Loucy (cell line): ENCODE results near the gene MCC.

Experiments
- H2AFZ ChIP-seq: fragments of 200-600 bp; sonication (generic); 2 replicates; pipeline ENCODE4 v1.6.0; 2016; ENCODE audit warnings: antibody characterized with exemption, mild to moderate bottlenecking, low read length, moderate library complexity
- H3F3A ChIP-seq: fragments of 200-600 bp; 2 replicates; pipeline ENCODE4 v1.6.0; 2016; ENCODE audit warnings: antibody characterized with exemption, low read depth, mild to moderate bottlenecking
- H3K27me3 ChIP-seq: fragments of 200-600 bp; sonication (generic); 2 replicates; pipeline ENCODE4 v1.6.1; 2014; ENCODE audit warnings: low read length, mild to moderate bottlenecking; ENCODE audit not compliant: insufficient read depth, poor library complexity, severe bottlenecking
- H3K36me3 ChIP-seq: fragments of 200-600 bp; sonication (generic); 2 replicates; pipeline ENCODE4 v1.6.1; 2016; ENCODE audit warnings: low read length; ENCODE audit not compliant: insufficient read depth
- H3K4me1 ChIP-seq: fragments of 200-600 bp; sonication (generic); 2 replicates; pipeline ENCODE4 v1.5.1; 2014; ENCODE audit warnings: low read length, mild to moderate bottlenecking; ENCODE audit not compliant: insufficient read depth, poor library complexity, severe bottlenecking
- H3K4me2 ChIP-seq: fragments of 200-600 bp; sonication (generic); 2 replicates; pipeline ENCODE4 v1.6.0; 2014; ENCODE audit warnings: antibody characterized with exemption, low read length, low read depth, mild to moderate bottlenecking; ENCODE audit not compliant: poor library complexity, severe bottlenecking
- H3K4me3 ChIP-seq: fragments of 200-600 bp; sonication (generic); 2 replicates; pipeline ENCODE4 v1.5.1; 2014; ENCODE audit warnings: low read length, mild to moderate bottlenecking, mixed read lengths; ENCODE audit not compliant: poor library complexity, severe bottlenecking
- H3K79me2 ChIP-seq: fragments of 200-600 bp; sonication (generic); 2 replicates; pipeline ENCODE4 v1.6.1; 2014; ENCODE audit warnings: low read length; ENCODE audit not compliant: insufficient read depth
- H3K9ac ChIP-seq: fragments of 200-600 bp; sonication (generic); 2 replicates; pipeline ENCODE4 v1.6.0; 2014; ENCODE audit warnings: mild to moderate bottlenecking, low read depth, low read length, moderate library complexity; ENCODE audit not compliant: poor library complexity, severe bottlenecking
- H3K9me2 ChIP-seq: fragments of 200-600 bp; sonication (generic); replicated peaks from 2 replicates; pipeline ENCODE4 v1.6.1; 2016; ENCODE audit warnings: low read depth, low read length, mixed read lengths
- H3K9me3 ChIP-seq: fragments of 200-600 bp; sonication (generic); 2 replicates; pipeline ENCODE4 v1.6.1; 2014; ENCODE audit warnings: mild to moderate bottlenecking, antibody characterized with exemption, low read length, low read depth; ENCODE audit not compliant: insufficient read depth
- H4K20me1 ChIP-seq: fragments of 200-600 bp; sonication (generic); 2 replicates; pipeline ENCODE4 v1.6.0; 2014; ENCODE audit warnings: antibody characterized with exemption, low read length, mild to moderate bottlenecking; ENCODE audit not compliant: insufficient read depth, poor library complexity, severe bottlenecking
- CTCF ChIP-seq: fragments of 200-600 bp; sonication (generic); conservative IDR thresholded peaks from 2 replicates; pipeline ENCODE4 v1.5.1; 2014; ENCODE audit warnings: mild to moderate bottlenecking, antibody characterized with exemption, low read length
- EZH2phosphoT487 ChIP-seq: fragments of 200-600 bp; IDR thresholded peaks from 2 replicates; pipeline ENCODE4 v1.6.1; 2018; ENCODE audit warnings: antibody characterized with exemption, mild to moderate bottlenecking, moderate library complexity, borderline replicate concordance

The MCC gene

GRCh38 chr5:112979723-112980122 is 508.5 kb downstream of the MCC start:
- Histone ChIP-seq H2AFZ (no peak overlapping the region), H3K27me3 (no peaks in the 10 kb centered on the region), H3K4me2 (peak overlapping the region; percentile 71), H3K79me2 (peaks cover 77% of the 10 kb centered on the region), H3K9me3 (no peaks in the 10 kb centered on the region), H3K4me1 (peaks cover 25% of the 10 kb centered on the region), H3K9ac (peak overlapping the region; percentile 92), H3K36me3 (no peaks in the 10 kb centered on the region), H4K20me1 (peaks cover 48% of the 10 kb centered on the region), H3K4me3 (peak overlapping the region; percentile 94), H3K9me2 (no peaks in the 10 kb centered on the region), H3F3A (no peaks in the 10 kb centered on the region)
- no peak for TF ChIP-seq CTCF
- no peak for TF ChIP-seq EZH2phosphoT487

- Histone ChIP-seq H3K9me3 (no peaks in the 10 kb centered on the region), H3K79me2 (peaks cover 71% of the 10 kb centered on the region), H3K9ac (peak overlapping the region; percentile 92), H3K4me3 (peak overlapping the region; percentile 94), H3K27me3 (no peaks in the 10 kb centered on the region), H3K4me2 (peak overlapping the region; percentile 71), H4K20me1 (peaks cover 44% of the 10 kb centered on the region), H3K9me2 (no peaks in the 10 kb centered on the region), H2AFZ (no peak overlapping the region), H3K4me1 (peaks cover 34% of the 10 kb centered on the region), H3K36me3 (no peaks in the 10 kb centered on the region), H3F3A (no peaks in the 10 kb centered on the region)
- TF ChIP-seq EZH2phosphoT487 = no peak
- TF ChIP-seq CTCF = no peak
Measured at GRCh38 chr5:112978836-112979235, 509.4 kb downstream of the MCC start.

GRCh38 chr5:112977440-112977861 is 510.8 kb downstream of the MCC start:
- Histone ChIP-seq H2AFZ (peak overlapping the region; percentile 69; the same call in 1 of the 2 replicates), H3K79me2 (peaks cover 57% of the 10 kb centered on the region), H3K9me3 (no peaks in the 10 kb centered on the region), H3K36me3 (no peaks in the 10 kb centered on the region), H3K4me3 (peak overlapping the region; percentile 94), H4K20me1 (peaks cover 33% of the 10 kb centered on the region), H3K4me2 (peak overlapping the region; percentile 71), H3K9ac (peak overlapping the region; percentile 92), H3K27me3 (no peaks in the 10 kb centered on the region), H3K9me2 (no peaks in the 10 kb centered on the region), H3K4me1 (peaks cover 34% of the 10 kb centered on the region), H3F3A (no peaks in the 10 kb centered on the region)
- TF ChIP-seq CTCF (no peak), EZH2phosphoT487 (no peak)
